ENCODE results near the gene CLCN3.
"Not testable (repeated sequence)": the region's sequence is repeated elsewhere in the genome, so short reads cannot be mapped to it uniquely, and the experiment has no call there.

CLCN3 gene

DNA sequence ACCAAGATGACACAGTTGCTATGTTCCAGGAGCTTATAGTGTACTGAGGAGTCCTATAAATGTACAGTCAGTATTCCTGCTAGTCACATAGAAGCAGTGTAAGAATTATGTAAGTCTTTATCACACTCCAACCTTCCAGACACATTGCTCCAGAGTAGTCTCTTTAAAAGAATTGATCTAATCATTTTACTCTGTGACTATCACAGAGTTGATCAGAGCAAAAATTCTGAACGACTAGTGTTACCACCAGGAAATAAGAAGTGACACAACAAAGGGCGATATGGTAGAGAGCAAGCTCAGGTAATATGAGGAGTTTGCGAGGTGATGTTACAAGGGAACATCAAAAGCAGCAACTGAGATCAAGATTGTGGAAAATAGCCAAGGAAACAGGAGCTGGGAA lies 146.4 kb downstream of the CLCN3 start:
- FAIRE-seq (no peak), DNase-seq (ENCODE audit: insufficient read length, low spot score) (no peak)

DNA sequence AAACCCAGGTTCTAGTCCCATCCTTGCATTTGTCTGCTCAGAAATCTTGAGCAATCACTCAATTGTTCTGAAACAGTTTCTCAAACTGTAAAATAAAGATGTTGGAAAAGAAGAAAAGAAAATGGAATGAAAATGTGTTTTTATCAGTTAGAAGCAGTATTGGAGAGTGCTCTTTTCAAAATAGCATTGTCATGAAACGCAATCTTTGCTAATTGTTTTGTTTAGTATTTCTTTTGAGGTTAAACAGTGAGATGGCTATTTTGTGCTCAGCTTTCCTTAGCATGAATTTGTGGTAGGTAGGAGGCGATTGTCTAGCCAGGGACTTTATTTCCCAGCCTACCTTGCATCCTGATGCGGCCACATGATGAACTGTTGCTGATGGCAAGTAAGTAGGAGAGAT lies 148.0 kb downstream of the CLCN3 start:
- FAIRE-seq = no peak

DNA sequence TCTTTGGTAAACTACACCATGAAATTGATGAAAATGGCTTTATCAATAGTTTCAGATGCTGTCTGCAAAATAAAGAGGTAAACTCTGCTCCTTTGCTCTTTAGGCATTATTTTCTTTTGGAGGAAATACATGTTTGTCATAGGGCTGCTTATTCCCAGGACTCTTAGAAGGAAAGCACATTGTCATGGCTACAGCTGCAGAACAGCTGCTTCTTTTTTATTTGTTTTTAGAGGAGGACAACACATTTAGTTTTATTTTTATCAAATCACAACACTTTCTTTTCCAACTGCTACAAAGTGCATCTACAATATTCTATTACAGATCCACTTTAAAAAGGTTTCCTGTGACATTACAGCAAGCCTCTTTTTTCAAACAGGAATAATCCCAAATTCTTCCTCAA lies 150.0 kb downstream of the CLCN3 start:
- FAIRE-seq = no peak

More for the DNA sequence above, 148.0 kb downstream of the CLCN3 start:
- no peak for DNase-seq (ENCODE audit: insufficient read length, low spot score)

DNA sequence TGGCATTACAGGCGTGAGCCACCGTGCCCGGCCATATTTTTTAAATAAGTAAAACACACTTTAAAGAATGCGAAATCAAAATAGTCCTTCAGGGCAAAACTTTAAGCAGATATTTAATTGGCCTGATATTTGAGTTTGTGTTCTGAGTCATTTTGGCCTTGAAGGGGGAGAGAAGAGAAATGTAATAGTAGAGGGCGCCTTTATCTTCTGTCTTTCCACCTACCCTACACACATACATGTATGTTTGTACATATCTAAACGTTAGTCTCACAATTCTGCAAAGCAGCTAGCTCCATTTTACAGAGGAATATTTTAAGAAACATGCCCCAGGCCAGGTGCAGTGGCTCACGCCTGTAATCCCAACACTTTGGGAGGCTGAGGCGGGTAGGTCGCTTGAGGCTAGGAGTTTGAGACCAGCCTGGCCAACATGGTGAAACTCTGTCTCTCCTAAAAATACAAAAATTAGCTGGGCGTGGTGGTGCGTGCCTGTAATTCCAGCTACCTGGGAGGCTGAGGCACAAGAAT lies 151.2 kb downstream of the CLCN3 start:
- FAIRE-seq; DNase-seq (ENCODE audit: insufficient read length, low spot score): not testable (repeated sequence)

More for the DNA sequence above, 150.0 kb downstream of the CLCN3 start:
- DNase-seq (ENCODE audit: insufficient read length, low spot score) = no peak
